HPDE6-E6E7 (cell line): ENCODE results near the gene PLEKHG4B.
"Not testable (repeated sequence)": the region's sequence is repeated elsewhere in the genome, so short reads cannot be mapped to it uniquely, and the experiment has no call there.

Experiments
- DNase-seq: peaks from one replicate; pipeline ENCODE4 v3.0.0; 2011; ENCODE audit warnings: missing footprints; ENCODE audit errors: extremely low spot score

The PLEKHG4B gene

DNA sequence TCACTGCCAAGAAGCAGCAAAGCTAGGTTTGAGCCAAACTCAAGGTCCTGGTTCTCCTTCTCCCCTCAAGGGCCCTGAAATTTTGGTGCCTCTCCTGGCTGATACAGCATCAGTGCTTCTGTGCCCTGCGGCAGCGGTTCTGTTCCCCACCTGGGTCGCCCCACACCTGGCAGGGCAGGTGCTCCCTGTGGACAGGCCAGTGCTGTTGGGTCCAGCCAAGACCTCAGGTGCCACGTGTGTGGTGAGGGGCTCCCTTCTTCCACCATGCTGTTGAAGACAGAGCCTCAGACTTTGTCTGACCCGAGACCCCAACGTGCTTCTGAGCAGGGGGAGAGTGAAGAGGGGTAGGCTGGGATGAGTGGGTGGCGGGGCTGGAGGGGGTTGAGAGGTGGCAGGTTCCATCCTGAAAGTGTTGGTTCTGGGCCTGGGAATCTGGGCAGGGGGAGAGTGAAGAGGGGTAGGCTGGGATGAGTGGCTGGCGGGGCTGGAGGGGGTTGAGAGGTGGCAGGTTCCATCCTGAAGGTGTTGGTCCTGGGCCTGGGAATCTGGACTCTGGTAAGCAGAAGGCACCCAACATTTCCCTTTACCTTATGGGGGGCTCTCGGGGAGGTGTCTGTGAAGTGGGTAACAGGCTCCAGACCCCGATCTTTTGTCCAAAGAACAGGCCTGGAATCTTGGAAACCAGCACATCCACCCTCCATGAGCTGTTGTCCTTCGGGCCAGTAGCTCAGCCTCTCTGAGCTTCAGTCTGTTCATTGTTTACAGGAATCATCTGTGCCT lies 2.3 kb downstream of the PLEKHG4B start:
- DNase-seq = no peak

DNA sequence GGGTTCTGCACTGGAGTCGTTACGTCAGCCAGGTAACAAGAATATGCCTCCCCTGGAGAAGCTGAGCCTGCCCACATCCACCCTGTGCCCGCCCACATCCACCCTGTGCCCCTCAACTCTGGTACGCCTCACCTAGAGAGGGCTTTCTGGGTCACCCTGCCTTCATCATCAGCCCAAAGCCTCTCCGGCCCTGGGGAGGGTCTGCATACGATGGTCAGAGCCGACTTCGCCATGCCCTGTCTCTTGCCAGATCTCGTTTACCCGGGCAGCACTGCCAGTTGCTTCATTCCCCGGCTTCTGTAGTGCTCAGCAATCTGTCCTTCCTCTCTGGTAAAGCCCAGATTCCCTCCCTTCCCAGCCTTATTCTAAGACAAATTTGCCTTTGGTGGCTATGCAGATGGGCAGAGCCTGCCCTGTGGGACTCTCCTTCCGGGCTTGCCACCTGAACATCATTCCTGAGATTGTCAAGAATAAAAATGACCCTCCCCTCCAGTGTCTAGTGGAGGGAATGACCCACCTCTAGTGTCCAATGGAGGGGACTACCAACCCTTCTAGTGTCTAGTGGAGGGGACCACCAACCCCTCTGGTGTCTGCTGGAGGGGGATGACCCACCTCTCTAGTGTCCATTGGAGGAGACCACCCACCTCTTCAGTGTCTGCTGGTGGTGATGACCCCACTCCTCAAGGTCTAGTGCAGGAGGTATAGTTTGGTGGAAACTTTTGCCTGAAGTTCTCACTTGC lies 3.4 kb downstream of the PLEKHG4B start:
- DNase-seq = no peak

- no peak for DNase-seq
These were observed 5.2 kb downstream of the PLEKHG4B start for GRCh38 chr5:96976-97660.

DNA sequence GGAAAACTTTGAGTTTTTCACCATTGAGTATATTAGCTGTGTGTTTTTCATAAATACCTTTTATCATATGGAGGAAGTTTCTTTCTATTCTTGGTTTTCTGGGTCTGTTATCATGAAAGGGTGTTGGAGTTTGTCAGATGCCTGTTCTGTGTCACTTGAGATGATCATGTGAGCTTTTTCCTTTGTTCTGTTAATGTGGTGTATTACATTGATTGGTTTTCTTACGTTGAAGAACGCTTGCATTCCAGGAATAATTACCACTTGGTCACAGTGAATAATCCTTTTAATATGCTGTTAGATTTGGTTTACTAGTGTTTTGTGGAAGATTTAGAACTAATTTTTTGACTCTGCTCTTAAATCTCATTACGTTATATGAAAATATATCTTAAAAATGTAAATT lies 7.8 kb downstream of the PLEKHG4B start:
- DNase-seq = no peak

- DNase-seq = no peak
These were observed 10.6 kb downstream of the PLEKHG4B start for GRCh38 chr5:102411-103043.

DNA sequence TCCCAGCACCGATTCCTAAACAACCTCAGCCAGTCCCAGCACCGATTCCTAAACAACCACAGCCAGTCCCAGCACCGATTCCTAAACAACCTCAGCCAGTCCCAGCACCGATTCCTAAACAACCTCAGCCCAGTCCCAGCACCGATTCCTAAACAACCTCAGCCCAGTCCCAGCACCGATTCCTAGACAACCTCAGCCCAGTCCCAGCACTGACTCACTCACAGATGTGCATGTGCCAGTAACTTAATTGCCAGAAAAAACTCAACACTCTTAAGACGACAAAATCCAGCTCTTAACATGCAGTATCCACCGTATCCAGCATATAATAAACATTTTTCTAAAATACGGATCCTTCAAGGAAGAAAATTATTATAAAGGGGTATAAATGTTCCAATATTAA lies 12.1 kb downstream of the PLEKHG4B start:
- DNase-seq = not testable (repeated sequence)

DNA sequence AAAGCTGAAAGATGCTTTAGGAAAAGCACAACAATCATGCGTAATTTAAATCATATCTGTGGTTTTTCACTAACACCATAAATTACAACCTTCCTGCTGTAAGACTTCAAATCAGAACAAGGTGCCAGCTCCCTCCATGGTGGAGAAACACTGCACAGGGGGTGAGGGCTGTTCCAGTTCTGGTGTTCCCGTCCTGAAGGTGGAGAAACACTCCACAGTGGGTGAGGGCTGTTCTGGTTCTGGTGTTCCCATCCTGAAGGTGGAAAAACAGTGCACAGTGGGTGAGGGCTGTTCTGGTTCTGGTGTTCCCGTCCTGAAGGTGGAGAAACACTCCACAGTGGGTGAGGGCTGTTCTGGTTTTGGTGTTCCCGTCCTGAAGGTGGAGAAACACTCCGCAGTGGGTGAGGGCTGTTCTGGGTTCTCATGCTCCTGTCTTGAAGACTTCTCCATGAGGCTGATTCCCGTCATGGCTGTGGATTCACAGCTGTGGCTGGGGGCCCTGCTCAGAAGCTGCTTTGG lies 12.9 kb downstream of the PLEKHG4B start:
- no peak for DNase-seq

GRCh38 chr5:105504-106070 lies 13.6 kb downstream of the PLEKHG4B start:
- no peak for DNase-seq

GRCh38 chr5:106587-106986 lies 14.6 kb downstream of the PLEKHG4B start:
- no peak for DNase-seq

DNA sequence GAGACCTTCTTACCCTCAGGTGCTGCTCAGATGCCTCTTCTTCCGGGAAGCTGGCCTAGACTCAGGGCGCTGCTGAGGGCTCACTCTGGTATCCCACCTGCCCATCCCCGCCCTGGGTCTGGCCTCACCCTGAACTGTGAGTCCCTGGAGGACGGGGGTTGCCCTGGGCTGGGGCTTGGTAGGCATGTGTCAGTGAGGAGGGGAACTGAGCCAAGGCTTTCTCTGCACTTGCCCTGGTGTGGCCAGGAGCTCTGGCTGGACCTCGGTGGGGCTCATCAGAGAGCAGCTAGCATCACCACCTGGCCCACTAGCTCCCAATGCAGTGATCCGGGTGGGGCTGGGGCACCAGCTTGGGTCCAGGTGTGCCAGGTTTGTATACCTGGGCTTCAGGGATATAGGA lies 15.6 kb downstream of the PLEKHG4B start:
- no peak for DNase-seq

- no peak for DNase-seq
These were observed 17.9 kb downstream of the PLEKHG4B start for GRCh38 chr5:109826-110225.

GRCh38 chr5:110270-110888 lies 18.4 kb downstream of the PLEKHG4B start:
- DNase-seq = no peak

DNA sequence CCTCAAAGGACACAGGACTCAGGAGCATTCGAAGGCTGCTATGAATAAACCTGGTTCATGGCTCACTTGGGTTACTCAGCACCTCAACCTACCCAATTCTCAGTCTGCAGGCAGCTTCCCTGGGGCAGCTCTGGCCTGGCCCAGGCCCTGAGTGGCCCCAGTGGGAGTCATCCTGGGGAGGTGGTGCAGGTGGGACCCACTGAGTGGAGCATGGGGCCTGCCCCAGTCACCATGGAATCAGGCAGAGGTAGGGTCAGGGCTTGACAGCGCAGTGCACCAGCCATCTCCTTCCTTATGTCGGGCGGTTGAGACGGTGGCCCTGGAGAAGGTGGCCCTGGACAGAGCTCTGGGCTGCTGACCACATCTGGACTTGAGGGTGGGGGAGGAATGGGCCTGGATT lies 19.2 kb downstream of the PLEKHG4B start:
- no peak for DNase-seq

DNA sequence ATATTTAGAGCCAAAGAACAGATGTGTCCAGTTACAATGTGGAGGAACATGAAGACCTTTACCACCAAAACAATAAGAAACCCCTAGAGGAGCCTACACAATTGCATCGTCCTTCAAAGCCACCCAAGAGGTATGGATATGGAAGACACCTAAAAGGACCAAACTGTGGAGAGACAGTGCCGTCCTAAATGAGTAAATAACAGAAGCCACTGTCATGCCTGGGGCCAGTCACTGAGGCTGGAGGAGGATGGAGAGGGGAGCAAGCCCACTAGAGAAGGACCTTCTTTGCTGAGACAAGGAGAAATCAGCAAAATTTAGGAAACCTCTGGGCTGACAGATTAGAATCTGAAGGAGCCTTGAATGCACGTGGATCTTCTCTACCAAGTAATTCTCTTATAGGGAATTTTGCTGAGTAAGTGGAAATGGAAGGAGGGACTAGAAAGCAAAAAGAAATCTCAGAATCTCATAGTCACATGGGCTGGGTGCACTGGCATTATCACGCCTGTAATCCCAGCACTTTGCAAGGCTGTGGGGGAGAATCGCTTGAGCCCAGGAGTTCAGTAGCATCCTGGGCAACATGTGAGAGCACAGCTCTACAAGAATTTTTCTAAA lies 27.6 kb downstream of the PLEKHG4B start:
- DNase-seq = no peak

DNA sequence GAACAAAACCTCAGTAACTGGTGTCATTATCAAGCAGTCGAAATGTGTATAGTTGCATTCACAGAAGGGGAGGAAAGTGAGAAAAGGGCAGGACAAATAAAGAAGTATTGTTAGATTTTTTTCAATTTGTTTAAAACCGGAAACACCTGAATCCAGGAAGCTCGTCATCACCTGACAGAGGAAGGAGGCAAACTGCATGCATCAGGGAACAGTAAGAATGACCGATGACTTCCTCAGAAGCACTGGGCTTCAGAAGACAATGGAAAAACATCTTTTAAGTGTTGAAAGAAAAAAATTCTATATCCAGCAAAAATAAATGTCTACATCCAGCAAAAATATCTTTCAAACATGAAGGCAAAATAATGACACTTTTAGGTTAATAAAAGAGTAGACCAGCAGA lies 29.5 kb downstream of the PLEKHG4B start:
- DNase-seq = no peak

- no peak for DNase-seq
These were observed 33.8 kb downstream of the PLEKHG4B start for GRCh38 chr5:125815-126214.

GRCh38 chr5:126806-127205 lies 34.8 kb downstream of the PLEKHG4B start:
- no peak for DNase-seq

DNA sequence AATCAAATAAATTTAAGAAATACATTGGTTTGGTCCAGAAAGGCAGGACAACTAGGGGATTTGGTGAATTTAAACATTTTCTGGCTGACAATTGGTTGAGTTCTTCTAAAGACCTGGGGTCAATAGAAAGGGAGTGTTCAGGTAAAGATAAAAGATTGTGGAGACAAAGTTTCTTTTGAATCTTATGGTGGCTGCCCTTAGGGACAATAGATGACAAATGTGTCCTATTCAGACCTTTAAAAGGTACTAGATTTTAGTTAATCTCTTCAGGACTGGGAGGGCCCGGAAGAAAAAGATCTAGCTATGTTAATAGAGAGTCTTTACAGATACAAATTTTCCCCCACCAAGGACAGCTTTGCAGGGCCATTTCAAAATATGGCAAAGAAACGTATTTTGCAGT lies 35.9 kb downstream of the PLEKHG4B start:
- DNase-seq = no peak

DNA sequence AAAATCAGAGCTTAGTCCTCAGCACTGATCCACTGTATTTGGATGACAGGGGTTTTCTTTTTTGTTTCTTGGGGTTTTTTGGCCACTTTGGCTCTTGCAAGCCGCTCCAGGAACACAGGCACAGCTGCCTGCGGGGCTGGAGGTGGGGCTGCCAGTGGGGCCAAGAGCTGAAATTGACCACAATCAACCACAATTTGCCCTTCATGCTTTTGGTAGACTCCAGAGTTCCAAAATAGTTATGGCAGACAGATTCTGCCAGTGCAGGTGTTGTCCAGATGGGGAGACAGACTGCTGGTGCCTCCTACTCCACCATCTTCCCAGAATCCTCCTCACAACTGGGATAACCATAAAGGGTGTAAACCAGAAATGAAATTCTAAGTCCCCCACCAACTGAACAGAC lies 36.5 kb downstream of the PLEKHG4B start:
- no peak for DNase-seq

DNA sequence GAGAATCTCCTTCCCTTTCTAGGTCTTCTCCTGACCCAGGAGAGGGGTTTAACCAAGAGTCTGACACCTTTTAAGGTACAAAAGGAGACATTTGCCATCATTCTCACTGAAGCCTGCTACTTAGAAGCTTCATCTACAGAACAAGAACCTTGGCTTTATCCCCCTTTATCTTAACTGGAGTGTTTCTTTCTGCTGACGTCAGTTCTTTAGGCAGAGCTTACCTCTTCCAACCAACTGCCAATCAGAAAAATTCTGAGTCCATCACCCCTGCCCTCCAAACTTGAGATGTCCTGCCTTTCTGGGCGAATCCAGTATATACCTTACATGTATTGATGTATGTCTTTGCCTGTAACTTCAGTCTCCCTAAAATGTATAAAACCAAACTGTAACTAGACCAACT lies 37.2 kb downstream of the PLEKHG4B start:
- DNase-seq = no peak

- DNase-seq = no peak
These were observed 37.9 kb downstream of the PLEKHG4B start for GRCh38 chr5:129820-130219.
